ENCODE results near the gene RADIL.

RADIL gene

DNA sequence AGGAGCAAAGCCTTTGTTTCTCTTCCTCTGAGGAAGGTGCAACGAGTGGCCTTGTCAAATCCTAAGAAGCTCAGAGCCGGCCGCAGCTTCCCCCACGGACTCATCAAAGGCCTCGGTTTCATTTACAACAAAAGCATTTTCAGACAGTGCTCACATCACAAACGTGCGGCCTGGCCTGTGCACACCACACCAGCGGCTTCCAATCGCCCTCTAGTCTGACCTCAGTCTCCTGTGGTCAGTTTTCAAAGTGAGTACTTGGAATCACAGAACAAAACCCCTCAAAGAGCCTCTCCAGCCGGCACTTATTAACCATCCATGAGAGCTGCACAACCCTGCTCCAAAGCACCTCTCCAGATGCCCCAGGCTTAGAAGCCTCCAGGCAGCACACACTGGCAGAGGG lies 3.3 kb downstream of the RADIL start:
- no peak for DNase-seq

DNA sequence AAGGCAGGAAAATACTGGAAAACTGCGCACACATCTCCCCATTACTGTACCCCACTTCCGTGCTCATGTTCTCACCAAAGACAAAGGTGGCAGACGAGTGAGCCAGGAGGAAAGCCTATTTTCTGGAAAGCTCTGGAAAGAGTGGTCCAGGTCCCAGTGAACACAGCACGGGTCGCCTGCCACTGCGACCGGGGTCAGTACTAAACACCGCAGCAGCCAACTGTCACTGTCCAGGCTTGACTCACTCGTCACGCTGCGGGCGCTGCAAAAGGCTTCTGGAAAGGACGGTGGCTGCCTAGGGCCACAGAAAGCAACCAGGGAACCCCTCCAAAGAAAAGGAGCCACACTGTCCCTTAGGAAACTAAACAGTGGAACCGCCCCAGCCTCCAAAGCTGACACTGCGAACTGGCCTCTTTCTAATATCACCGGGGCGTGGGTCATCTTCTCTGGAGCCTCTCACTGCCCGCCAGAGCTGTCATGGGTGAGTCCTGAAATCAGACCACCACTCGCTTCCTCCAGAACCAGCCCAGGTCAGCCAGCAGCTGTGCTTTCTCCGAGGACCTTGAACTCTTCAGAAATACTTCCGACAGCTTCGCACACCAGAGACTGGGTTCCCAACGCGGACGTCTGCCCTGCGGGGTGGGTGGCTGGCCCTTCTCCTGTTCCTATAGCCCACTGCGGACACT lies 4.0 kb downstream of the RADIL start:
- DNase-seq, result no peak

DNA sequence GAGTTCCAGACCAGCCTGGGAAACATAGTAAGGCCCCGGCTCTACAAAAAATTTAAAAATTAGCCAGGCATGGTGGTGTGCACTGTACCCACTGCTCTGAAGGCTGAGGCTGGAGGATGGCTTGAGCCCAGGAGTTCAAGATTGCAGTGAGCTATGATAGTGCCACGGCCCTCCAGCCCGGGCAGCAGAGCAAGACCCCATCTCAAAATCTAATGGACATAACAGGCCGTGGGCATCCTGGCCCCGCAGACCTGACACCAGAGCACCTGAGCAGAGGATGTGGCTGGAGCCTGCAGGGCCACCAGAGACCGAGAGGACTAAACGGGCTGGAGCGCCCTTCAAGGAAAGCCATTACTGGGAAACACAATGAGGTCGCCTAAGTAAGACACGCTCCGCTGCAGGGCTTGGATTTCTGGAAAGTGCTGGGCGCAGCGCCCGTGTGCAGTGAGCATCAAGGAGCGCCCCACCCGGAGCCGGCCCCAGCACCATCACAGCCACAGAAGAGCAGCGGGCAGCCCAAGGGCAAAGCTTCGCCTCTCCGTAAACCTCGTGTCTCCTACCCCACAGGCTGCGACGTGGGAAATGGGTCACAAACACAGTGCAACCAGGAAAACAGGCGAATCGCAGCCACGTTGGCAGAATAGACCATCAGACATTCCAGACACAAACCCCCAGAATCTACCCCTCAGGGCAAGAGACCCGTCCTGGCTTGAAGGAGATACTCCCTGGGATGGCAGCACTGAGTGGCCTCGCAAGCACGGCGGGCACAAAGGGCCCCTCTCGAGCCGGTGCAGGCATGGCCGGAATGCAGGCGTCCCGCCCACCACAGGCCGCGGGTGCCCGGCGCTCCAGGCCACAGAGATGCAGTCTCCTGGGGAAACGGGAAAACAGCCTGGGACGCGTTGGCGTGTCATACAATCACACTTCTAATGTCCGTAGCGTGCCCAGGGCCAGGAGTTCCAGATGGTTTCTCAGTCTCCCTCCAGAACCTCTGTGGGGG lies 4.9 kb downstream of the RADIL start:
- DNase-seq, result no peak

DNA sequence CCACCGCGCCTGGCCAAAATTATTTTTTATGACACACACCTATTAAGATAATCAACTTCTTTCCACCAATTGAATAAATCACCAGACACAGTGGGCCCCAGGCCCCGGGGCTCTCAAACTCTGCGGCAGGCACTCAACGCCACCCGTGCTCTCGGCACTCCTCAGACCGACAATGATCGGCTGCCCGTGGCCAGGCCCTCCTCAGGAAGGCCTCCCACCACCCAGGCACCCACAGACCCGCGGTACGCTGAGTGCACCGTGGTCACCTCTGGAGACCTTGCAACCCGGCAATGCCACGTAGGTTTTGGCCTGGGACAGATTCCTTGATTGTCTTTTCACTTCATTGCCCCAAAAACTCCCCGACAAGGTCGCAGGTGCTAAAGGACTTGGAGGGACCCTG lies 6.9 kb downstream of the RADIL start:
- no peak for DNase-seq

DNA sequence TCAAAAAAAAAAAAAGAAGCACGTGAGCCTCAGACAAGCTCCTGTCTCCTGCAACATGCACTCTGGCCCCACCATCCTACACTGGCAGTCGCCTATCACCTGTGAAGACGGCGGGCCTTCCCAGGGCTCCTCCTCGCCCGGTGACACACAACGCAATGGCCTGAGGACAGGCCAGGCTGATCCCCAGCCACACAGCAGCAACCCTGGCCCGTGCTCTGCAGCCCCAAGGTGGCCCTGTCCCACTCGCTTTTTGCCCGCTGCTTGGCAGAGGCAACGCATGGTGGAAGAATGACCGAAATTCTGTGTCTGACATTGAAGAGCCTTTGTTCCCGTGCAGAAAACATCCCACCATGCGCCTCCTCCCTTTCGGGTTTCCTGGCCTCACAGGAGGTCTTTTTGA lies 8.1 kb downstream of the RADIL start:
- no peak for DNase-seq

DNA sequence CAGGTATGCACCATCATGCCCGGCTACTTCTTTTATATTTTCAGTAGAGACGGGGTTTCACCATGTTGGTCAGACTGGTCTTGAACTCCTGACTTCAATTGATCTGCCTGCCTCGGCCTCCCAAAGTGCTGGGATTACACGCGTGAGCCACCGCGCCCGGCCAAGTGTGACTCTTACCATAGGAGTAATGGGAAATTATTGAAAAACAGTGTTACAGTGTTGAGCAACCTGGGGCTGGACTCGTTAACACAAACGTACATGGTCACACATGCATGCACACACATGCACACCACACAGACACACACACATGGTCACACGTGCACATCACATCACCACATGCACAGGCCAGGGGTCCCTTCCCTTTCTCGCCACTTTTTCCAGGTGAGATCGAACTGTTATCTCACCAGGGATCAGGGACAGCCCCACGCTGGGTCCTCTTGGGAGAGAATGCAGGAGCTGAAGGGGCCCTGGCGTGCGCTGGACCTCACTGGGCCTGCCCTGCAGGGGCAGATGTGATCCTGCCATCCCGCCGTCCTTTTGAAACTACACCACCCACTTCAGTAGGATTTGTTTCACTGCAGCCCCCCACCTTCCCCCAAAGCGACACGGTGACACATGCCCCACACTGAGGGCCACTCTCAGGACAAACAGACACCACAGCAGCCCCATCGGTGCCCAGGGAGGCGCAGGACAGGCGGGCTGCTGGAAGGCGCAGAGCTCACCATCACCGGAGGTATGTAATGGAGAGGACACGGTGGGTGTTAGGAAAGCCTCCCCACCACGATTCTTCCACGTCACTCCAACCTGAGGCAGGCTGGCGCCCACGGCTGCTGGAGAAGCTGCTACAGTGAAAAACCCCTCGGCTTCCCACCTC lies 10.2 kb downstream of the RADIL start:
- DNase-seq, result no peak

DNA sequence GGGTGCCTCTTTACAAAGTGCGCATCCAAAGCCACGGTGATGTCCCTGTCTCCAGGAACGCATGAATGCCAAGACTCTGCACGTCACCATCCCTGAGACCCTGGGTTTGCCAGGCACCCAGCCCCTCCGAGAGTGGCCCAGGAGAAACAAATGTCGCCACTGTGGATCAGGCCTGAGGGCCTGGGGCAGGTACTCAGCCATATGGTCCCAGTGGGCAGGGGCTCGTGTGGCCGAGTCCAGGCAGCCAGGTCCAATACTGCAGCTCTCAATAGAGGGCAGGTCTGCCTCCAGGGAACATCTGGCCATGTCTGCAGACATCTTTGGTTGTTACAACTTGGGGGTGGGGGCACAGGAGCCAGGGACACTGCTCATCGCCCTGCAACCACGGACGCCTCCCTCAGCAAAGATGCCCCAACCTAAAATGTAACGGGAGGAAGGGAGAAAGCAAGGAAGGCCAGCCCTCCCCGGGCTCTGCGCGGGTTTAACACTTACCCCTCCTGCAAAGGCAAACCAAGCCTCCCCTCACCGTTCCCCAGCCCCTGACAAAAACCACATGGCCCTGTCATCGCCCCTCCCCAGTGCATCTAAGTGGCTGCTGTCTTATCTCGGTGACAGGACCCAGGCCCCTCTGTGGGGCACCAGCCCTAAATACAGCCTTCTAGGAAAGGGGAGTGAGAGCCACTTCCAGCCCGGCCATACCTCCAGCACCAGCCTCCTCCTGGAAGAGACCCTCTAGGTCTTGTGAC lies 11.4 kb downstream of the RADIL start:
- DNase-seq, result no peak

DNA sequence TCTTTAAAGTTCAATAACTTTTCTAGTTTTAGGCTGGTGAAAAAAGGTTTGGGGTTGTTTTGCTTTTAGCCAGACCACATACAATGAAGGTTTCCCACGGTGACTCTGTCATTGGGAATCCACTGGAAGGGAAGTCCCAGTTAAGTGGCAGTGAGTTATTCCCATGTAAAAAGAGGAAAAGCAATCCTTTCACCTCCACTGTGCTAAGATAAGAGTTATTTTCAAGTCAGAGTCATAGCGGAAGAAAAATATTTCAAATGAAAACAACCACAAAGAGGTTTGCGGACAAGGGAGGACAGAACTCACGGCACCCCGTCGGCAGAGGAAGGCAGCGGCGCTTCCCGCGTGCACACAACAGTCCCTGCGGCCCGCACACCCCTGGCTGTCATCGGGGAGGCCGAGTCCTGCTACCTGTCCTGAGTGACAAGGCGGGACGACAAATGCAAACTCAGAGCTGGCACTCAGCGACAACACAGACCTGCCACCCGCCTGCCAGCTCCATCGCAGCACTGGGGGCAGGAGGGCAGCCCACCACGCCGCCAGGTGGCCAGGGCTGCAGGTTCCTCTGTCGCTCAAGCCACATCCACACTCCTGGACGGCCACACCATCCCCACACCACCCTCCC lies 12.3 kb downstream of the RADIL start:
- no peak for DNase-seq

DNA sequence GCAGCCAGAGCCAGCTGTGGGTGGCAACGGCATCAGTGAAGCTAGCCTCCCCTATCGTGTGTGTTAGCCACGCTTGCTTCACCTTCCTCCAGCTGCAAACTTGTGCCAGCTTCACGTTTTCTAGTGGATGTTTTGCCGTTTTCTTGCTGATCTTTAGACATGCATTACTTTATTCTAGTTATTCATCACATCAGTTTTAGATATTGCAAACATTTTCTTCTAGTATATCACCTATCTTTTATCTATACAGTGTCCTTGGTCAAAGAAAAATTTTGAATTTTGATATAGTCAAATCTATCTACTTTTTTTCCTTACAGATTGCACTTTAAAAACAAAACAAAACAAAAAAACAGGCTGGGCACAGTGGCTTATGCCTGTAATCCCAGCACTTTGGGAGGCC lies 15.0 kb downstream of the RADIL start:
- no peak for DNase-seq

DNA sequence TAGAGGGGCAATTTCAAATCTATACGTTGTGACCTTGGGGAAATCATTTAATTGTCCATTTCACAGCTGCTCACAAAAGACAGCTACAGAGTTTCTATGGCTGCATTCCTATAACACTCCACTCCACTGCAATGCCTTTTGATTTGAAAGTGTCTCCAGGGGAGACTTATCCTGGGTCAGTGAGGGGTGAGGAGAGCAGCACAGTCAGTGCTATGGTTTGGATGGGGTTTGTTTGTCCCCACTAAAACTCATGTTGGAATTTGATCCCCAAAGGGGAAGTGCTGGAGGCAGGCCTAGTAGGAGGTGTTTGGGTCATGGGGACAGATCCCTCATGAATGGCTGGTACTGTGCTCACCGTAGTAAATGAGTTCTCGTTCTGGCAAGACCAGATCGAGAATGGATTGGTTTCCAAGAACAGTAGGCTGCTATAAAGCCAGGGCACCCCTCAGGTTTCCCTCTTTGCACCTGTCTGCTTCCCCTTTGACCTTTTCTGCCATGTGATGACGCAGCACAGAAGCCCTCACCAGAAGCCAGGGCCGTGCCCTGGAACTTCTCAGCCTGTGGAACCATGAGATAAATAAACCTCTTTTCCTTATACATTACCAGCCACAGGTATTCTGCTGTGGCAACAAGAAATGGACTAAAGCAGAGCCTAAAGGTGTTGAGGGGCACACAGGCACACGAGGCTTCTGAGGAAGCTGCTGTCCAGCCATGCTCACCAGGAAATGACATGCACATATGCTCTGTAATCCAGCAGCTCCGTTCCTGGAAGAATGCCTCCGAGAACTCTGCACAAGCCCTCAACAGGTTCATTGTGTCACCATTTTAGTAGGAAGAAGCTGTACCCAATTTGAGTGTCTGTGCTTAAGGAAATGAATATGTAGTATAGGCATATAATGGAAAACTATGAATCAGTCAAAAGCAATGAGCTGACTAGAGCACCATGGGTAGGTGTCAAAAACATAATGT lies 16.7 kb downstream of the RADIL start:
- no peak for DNase-seq

DNA sequence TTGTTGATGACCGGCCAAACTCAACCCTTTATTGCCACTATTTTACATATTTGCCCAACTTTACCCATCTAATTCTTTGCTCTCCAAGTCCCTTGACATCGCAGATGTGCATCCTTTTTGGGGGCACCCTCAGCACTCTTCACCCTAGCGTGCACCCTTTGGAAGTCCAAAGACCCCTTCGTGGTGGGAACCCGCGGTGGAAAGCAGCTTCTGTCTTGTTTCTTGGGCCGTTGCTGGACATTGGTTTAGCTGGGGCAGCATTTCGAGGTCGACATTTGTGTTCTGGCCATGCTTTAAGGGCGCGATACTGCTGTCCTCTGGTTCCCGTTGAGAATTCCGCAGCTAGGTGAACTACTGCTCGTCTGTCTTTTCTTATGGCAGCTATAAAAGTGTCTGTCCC lies 21.4 kb downstream of the RADIL start:
- DNase-seq, result no peak

DNA sequence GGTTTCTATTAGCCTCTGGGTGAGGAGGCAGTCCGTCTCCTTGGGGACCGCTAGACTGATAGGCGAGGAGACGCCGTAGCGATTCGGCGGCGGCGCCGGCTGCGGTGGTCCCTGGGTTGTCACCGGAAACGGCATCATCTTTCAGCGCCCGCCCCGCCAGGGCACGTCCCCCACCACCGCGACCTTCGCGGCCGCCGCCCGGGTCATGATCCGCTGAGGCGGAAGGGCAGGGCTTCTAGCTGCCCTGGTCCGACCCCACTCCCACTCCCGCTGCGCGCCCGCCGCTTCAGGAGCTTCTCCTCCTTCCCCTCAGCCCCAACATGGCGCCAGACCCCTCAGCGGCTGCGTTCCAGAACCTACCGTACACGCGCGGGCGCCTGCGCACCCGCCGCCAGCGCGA lies 21.8 kb downstream of the RADIL start, which contains the start of gene PAPOLB:
TSS of gene PAPOLB (minus strand) at position 358 of the 400 bp plus-strand sequence. CDS start at position 138, 220 bp downstream.
- DNase-seq, result peak; percentile 7

DNA sequence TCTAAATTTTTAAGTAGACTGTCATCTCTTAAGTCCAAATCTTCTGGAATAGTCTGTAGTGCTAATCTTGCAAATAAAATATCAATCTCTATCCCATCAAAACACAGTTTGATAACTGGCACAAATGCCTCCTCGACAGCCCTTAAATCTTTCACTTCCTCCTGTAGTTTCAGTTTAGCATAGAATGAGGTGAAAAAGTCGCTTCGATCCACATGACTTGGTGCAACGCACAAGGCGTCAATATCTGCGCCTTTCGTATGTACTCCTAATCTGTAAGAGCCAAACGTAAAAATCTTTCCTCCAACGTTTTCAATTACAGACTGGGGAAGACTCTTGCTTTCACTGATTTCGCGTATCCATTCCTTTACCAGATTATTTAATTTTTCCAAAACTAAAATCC lies 22.3 kb downstream of the RADIL start:
- no peak for DNase-seq

DNA sequence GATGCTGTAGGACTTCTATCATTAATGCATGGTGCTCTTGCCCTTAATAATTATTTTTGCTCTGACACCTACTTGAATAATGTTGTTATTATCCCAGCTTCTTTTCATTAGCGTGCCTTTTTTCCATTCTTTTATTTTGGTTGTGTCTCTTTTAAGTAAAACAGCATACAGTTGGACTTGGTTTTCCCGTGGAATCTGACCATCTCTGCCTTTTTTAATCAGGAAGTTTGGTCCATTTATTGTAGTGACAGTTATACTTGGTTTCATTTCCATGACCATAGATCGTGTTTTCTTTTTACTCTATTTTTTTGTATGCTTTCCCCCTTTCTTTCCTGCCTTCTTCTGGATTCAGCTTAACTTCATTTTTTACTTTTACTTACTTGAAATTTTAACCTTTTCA lies 26.3 kb downstream of the RADIL start:
- no peak for DNase-seq

DNA sequence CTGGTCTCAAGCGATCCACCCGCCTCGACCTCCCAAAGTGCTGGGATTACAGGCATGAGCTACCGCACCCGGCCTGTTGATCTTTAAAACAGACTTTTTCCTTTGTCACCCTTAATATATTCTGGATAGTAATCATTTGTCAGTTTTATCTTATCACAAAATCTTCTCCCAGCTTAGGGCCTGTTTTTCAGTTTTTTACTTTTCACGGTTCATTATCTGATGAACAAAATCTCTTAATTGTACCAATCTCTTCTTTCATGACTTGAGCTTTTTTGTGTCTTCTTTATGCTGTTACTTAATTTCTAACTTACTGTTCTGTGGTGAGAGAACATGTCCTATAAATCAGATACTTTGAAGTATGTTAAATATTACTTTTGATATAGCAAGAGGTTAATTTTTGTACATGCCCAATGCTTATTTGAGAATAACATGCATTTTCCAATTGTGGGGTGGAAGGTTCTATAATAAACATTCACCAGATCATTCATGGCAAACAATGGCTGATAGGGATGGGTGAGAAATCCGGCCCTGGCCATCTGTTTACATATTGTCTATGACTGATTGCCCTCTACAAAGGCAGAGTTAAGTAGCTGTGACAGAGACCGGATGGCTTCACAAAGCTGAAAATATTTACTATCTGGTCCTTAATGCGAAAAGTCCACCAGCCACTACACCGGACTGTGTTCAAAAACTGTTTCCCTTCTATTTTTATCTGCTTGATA lies 27.0 kb downstream of the RADIL start:
- DNase-seq, result no peak

DNA sequence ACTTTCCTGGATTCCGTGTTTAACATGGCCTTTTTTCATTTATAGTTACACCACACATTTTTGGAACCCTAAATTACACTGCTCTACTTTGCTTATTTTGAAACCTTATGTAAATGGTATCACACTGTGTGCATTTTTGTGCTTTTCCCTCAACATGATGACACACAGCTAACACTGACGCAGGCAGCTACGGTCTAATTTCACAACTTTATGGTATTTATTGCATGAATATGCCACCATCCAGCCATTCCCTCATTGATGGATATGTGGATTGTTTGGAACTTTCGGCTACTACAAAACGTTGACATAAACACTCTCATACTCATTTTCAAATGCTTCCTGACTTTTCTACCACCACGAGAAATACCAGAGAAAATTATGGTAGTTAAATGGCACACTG lies 28.6 kb downstream of the RADIL start:
- DNase-seq, result no peak

DNA sequence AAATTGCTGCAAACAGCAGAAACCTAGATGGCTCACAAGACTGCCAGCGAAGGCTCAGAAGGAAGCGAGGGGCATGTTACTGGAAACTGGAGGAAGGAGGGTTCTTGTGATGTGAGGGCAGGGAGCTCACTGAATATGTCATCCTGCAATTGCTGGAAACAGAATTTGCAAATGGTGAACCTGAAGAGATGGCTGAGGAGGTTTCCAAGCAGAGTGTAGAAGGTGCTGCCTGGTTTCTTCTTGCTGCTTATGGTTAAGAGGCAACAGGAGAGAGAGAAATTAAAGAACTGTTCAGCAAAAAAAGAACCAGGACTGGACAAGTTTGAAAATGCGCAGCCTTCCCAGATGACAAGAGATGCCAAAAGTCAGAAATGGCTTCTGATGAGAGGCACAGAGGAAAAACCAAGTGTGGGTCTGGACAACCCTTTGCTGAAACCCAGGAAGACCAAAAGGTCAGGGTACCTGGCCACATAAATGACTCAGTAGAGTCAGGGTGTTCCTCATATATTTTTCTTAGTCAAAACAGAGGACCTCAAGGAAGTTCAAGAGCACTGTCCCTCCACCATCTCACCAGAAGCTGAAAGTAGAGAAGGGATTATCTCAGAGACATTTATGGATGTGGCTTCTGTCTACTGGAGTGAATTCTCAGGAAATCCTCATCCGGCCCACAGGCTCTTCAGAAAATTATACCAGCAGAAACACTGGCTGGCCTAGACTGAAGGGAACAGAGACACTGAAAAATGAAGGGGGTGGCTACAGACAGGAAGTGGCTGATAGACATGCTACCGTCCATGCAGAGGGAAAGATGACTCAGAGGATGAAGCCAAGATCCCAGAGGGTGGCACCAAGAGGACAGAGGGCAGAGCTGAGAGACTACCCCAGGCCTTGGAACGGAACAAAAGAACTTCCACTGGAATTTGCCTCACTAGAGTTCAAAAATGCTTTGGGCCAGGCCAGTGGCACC lies 31.8 kb downstream of the RADIL start:
- DNase-seq, result no peak

DNA sequence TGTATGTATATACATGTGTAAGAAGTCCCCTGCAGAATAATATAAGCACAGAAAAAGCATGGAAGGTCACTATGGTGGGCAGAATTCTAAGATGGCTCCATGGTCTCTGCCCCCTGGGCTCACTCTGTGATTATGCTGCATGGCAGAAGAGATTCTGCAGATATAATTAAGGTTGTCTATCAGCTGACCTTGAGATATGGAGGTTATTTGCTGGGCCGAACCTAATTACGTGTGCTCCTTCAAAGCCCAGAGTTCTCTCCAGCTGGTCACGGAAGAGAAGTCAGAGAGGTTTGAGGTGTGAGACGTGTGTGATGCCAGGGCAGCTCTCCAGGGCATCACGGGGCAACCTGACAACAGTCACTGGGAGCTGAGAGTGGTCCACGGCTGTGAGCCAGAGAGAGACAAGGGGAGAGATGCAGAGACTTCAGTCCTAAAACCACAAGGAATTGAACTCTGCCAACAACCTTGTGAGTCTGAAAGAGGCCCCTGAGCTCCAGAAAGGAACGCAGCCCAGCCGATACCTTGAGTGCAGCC lies 33.2 kb downstream of the RADIL start:
- DNase-seq, result no peak
